Middle frontal gyrus (tissue), 1 donor: Measurements from ENCODE around the gene TUBA3D.
"Not testable (repeated sequence)": the region's sequence is repeated elsewhere in the genome, so short reads cannot be mapped to it uniquely, and the experiment has no call there.

Experiments used
- DNase-seq: peaks from one replicate; pipeline ENCODE4 v3.0.0-alpha.2; 2015; ENCODE audit warnings: low spot score; ENCODE audit errors: extremely low spot score

Gene TUBA3D

GRCh38 chr2:131483981-131484820 lies 8.3 kb downstream of the TUBA3D start:
- DNase-seq = not testable (repeated sequence)

- not testable (repeated sequence) for DNase-seq
Observed at GRCh38 chr2:131484906-131485460, 9.1 kb downstream of the TUBA3D start.

GRCh38 chr2:131486201-131486902 lies 10.4 kb downstream of the TUBA3D start:
- not testable (repeated sequence) for DNase-seq

- DNase-seq = no peak
Observed at GRCh38 chr2:131488306-131489205, 12.6 kb downstream of the TUBA3D start.

- DNase-seq = not testable (repeated sequence)
Observed at GRCh38 chr2:131490616-131491468, 14.9 kb downstream of the TUBA3D start.

- DNase-seq = not testable (repeated sequence)
Observed at GRCh38 chr2:131491469-131491836, 15.5 kb downstream of the TUBA3D start.

- DNase-seq = not testable (repeated sequence)
Observed at GRCh38 chr2:131492015-131492417, 16.1 kb downstream of the TUBA3D start, which contains the start of gene MZT2A. TSS of gene MZT2A (minus strand) at chr2:131492397. CDS start at chr2:131492376, 21 bp downstream.

- DNase-seq = peak; percentile 74
Observed at GRCh38 chr2:131492418-131493198, 16.7 kb downstream of the TUBA3D start.

- DNase-seq = no peak
Observed at GRCh38 chr2:131493199-131493968, 17.5 kb downstream of the TUBA3D start.

GRCh38 chr2:131495506-131495905 lies 19.6 kb downstream of the TUBA3D start:
- DNase-seq = not testable (repeated sequence)

- DNase-seq = not testable (repeated sequence)
Observed at GRCh38 chr2:131498321-131498973, 22.5 kb downstream of the TUBA3D start.

GRCh38 chr2:131503587-131503986 lies 27.7 kb downstream of the TUBA3D start:
- not testable (repeated sequence) for DNase-seq

GRCh38 chr2:131504082-131504750 lies 28.3 kb downstream of the TUBA3D start:
- DNase-seq = not testable (repeated sequence)

- DNase-seq = no peak
Observed at GRCh38 chr2:131509615-131510014, 33.7 kb downstream of the TUBA3D start.

GRCh38 chr2:131511291-131511968 lies 35.5 kb downstream of the TUBA3D start:
- DNase-seq = not testable (repeated sequence)

- DNase-seq = not testable (repeated sequence)
Observed at GRCh38 chr2:131511969-131512870, 36.3 kb downstream of the TUBA3D start.
